GM12865 (cell line): ENCODE data around the gene CCL27.

Experiments
- DNase-seq: peaks from one replicate; pipeline ENCODE4 v3.0.0; 2010; ENCODE audit warnings: low read depth
- H3K4me3 ChIP-seq: 2 replicates; pipeline ENCODE4 v1.5.1; 2011; ENCODE audit warnings: mild to moderate bottlenecking, low read depth, low read length, control low read depth
- CTCF ChIP-seq: IDR thresholded peaks from 2 replicates; pipeline ENCODE4 v1.5.1; 2011; ENCODE audit warnings: low read length, control low read depth, low read depth, inconsistent platforms; ENCODE audit not compliant: insufficient read depth; ENCODE audit errors: missing control alignments

Gene CCL27

GRCh38 chr9:34684816-34685215, 22.4 kb upstream of the CCL27 start:
- no peak for TF ChIP-seq CTCF
- DNase-seq: no peak
- no peak overlapping the region for H3K4me3 ChIP-seq

GRCh38 chr9:34684145-34684544, 21.7 kb upstream of the CCL27 start:
- H3K4me3 ChIP-seq: no peak overlapping the region
- DNase-seq: peak; percentile 31
- no peak for TF ChIP-seq CTCF

DNA sequence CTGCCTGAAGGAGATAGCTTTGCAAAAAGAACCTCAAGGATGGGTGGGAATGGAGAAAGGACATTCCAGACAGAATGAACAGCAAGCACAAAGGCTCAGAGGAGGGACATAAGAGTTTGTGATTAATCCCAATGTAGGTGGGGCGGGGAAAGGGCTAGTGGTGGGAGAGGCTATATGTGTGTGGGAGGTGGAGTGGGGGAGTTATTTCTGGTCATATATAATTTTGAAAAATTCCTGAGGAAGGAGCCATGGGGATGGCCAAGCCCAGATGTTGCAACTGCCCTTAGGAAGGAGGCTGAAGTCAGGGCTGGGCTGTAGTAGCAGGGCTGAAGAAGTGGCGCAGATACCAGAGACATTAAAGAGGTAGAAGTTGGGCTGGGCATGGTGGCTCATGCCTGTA, 13.4 kb upstream of the CCL27 start:
- no peak overlapping the region for H3K4me3 ChIP-seq
- no peak for TF ChIP-seq CTCF
- DNase-seq: no peak

DNA sequence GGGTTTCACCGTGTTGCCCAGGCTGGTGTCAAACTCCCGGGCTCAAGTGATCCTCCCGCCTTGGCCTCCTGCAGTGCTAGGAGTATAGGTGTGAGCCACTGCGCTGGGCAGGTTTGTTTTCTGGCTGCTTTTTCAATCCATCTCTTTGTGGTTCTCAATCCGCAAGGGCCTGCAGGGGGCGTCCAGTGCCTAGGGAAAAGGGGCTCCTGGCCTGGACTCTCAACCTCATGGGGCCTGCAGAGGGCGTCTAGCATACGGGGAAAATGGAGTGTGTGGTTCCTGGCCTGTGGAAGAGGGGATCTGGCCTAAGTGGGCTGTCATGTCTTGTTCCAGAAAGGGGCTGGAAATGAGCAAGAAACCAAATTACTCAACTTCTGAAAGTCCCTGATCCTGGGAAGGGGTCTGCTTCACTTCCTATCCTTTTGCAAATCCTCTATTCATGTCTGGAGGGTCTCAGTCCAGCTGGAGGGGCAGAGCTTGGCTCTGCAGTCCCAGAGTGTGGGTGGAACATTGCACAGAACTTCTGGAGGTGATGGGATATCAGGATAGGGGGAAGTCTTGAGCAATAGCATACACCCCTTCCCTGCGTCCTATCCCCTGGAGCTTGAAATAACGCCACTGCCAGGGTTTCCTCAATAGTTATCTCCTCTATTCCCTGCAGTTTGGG, 12.7 kb upstream of the CCL27 start:
- peak; percentile 78 for DNase-seq
- TF ChIP-seq CTCF: peak; percentile 87
- no peak overlapping the region for H3K4me3 ChIP-seq

DNA sequence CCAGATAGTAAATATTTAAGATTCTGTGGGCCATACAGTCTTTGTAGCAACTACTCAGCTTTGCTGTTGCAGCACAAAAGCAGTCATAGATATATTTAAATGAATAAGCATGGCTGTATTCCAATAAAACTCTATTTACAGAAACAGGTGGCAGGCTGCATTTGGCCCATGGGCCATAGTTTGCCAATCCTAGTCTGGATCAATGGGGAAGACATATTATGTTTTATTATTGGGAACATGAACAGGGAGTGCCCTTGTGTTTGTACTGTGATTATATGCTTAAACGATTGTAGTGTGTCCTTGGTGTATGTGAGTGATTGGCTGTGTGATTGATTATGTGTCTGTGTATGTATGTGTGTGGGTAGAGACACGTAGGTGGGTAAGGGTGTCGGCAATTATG, 12.0 kb upstream of the CCL27 start:
- DNase-seq: no peak
- TF ChIP-seq CTCF: no peak
- no peak overlapping the region for H3K4me3 ChIP-seq

- DNase-seq: no peak
- no peak overlapping the region for H3K4me3 ChIP-seq
- TF ChIP-seq CTCF: no peak
Measured at GRCh38 chr9:34671307-34671706, 8.8 kb upstream of the CCL27 start.

- TF ChIP-seq CTCF: no peak
- H3K4me3 ChIP-seq: no peak overlapping the region
- DNase-seq: no peak
Measured at GRCh38 chr9:34669809-34670562, 7.5 kb upstream of the CCL27 start.
